ENCODE results near the gene COL7A1.

Gene COL7A1

GRCh38 chr3:48591886-48592518, 3.1 kb downstream of the COL7A1 start:
- no peak for DNase-seq (ENCODE audit: low read depth, low spot score)

- DNase-seq (ENCODE audit: low read depth, low spot score): no peak
Measured at GRCh38 chr3:48591436-48591835, 3.7 kb downstream of the COL7A1 start.

GRCh38 chr3:48588230-48588629, 6.9 kb downstream of the COL7A1 start:
- no peak for DNase-seq (ENCODE audit: low read depth, low spot score)

- no peak for DNase-seq (ENCODE audit: low read depth, low spot score)
Measured at GRCh38 chr3:48587686-48588085, 7.4 kb downstream of the COL7A1 start.

- no peak for DNase-seq (ENCODE audit: low read depth, low spot score)
Measured at GRCh38 chr3:48585411-48585810, 9.7 kb downstream of the COL7A1 start.

- no peak for DNase-seq (ENCODE audit: low read depth, low spot score)
Measured at GRCh38 chr3:48584836-48585235, 10.3 kb downstream of the COL7A1 start.

- DNase-seq (ENCODE audit: low read depth, low spot score): no peak
Measured at GRCh38 chr3:48581621-48582481, 13.3 kb downstream of the COL7A1 start.

- no peak for DNase-seq (ENCODE audit: low read depth, low spot score)
Measured at GRCh38 chr3:48576647-48577046, 18.5 kb downstream of the COL7A1 start.

- DNase-seq (ENCODE audit: low read depth, low spot score): no peak
Measured at GRCh38 chr3:48575366-48575765, 19.8 kb downstream of the COL7A1 start.

- DNase-seq (ENCODE audit: low read depth, low spot score): no peak
Measured at GRCh38 chr3:48573973-48574585, 21.1 kb downstream of the COL7A1 start.

- DNase-seq (ENCODE audit: low read depth, low spot score): no peak
Measured at GRCh38 chr3:48572517-48572916, 22.6 kb downstream of the COL7A1 start.

- DNase-seq (ENCODE audit: low read depth, low spot score): no peak
Measured at GRCh38 chr3:48571938-48572337, 23.2 kb downstream of the COL7A1 start.

- DNase-seq (ENCODE audit: low read depth, low spot score): no peak
Measured at GRCh38 chr3:48569808-48570450, 25.2 kb downstream of the COL7A1 start.

GRCh38 chr3:48569400-48569799, 25.7 kb downstream of the COL7A1 start:
- DNase-seq (ENCODE audit: low read depth, low spot score): no peak

- no peak for DNase-seq (ENCODE audit: low read depth, low spot score)
Measured at GRCh38 chr3:48568476-48568875, 26.7 kb downstream of the COL7A1 start.

GRCh38 chr3:48567500-48567899, 27.6 kb downstream of the COL7A1 start:
- DNase-seq (ENCODE audit: low read depth, low spot score): no peak

GRCh38 chr3:48567090-48567489, 28.0 kb downstream of the COL7A1 start:
- no peak for DNase-seq (ENCODE audit: low read depth, low spot score)

GRCh38 chr3:48566401-48566760, 28.7 kb downstream of the COL7A1 start:
- DNase-seq (ENCODE audit: low read depth, low spot score): no peak

- no peak for DNase-seq (ENCODE audit: low read depth, low spot score)
Measured at GRCh38 chr3:48565591-48566400, 29.3 kb downstream of the COL7A1 start.

- DNase-seq (ENCODE audit: low read depth, low spot score): no peak
Measured at GRCh38 chr3:48565186-48565585, 29.9 kb downstream of the COL7A1 start.

GRCh38 chr3:48564667-48565066, 30.5 kb downstream of the COL7A1 start:
- DNase-seq (ENCODE audit: low read depth, low spot score): no peak
